OCI-LY7 (cell line): ENCODE data around the gene SCN3A.

ENCODE experiments used
- CTCF ChIP-seq: fragments of 200-600 bp; sonication (generic); conservative IDR thresholded peaks from 2 replicates; pipeline ENCODE4 v1.5.1; 2014; ENCODE audit warnings: mild to moderate bottlenecking, antibody characterized with exemption, low read length, moderate library complexity, mixed read lengths
- EZH2phosphoT487 ChIP-seq: fragments of 200-600 bp; sonication (generic); IDR thresholded peaks from 2 replicates; pipeline ENCODE4 v1.6.1; 2018; ENCODE audit warnings: low read depth, borderline replicate concordance, mild to moderate bottlenecking, mixed run types, antibody characterized with exemption, low read length, moderate library complexity, mixed read lengths

GRCh38 chr2:165253178-165253577, 49.3 kb upstream of the SCN3A start:
- TF ChIP-seq CTCF (no peak), EZH2phosphoT487 (no peak)
